Heart right ventricle (tissue), 16 donors: ENCODE data around the gene JAG1. TPM values are rescaled to one million over a fixed set of nuclear protein-coding genes. Genes with fewer than 3 reads are reported as not detected.
"Not testable (repeated sequence)": the region's sequence is repeated elsewhere in the genome, so short reads cannot be mapped to it uniquely, and the experiment has no call there.

Source experiments
- ATAC-seq, 8 donors: fragments of 200-7000 bp; cut with Tn5 transposase; one replicate each; pipeline ENCODE4 v1.9.1; 2020; ENCODE audit warnings: mild to moderate bottlenecking in 8 of 8, moderate library complexity in 8 of 8, moderate number of reproducible peaks in 1 of 8
- DNase-seq, 2 donors: peaks; one replicate each; pipeline ENCODE4 v3.0.0-alpha.2; 2020
- H3K27ac ChIP-seq, 10 donors: fragments of 200-600 bp; sonication (generic) in 2 of 10; one replicate each; pipeline versions ENCODE4 v1.5.0 to v1.8.0; 2020 to 2022; ENCODE audit warnings: mild to moderate bottlenecking in 3 of 10
- H3K27me3 ChIP-seq, 7 donors: fragments of 200-600 bp; one replicate each; pipeline ENCODE4 v1.8.0; 2021 to 2022; ENCODE audit warnings: mild to moderate bottlenecking in 2 of 7
- H3K36me3 ChIP-seq, 9 donors: fragments of 200-600 bp; sonication (generic) in 1 of 9; one replicate each; pipeline versions ENCODE4 v1.5.0 to v1.8.0; 2020 to 2022; ENCODE audit warnings: mild to moderate bottlenecking in 2 of 9
- H3K4me1 ChIP-seq, 9 donors: fragments of 200-600 bp; sonication (generic) in 1 of 9; one replicate each; pipeline versions ENCODE4 v1.5.0 to v1.8.0; 2020 to 2022; ENCODE audit warnings: mild to moderate bottlenecking in 4 of 9
- H3K4me3 ChIP-seq, 10 donors: fragments of 200-600 bp; sonication (generic) in 2 of 10; one replicate each; pipeline versions ENCODE4 v1.5.0 to v1.8.0; 2020 to 2022; ENCODE audit warnings: mild to moderate bottlenecking in 7 of 10, moderate library complexity in 2 of 10
- H3K9me3 ChIP-seq, 11 donors: fragments of 200-600 bp in 10 of 11; sonication (generic) in 2 of 11; one replicate each; pipeline versions ENCODE4 v1.5.0 to v1.8.0; 2013 to 2022; ENCODE audit warnings: mild to moderate bottlenecking in 2 of 11, control low read depth in 1 of 11, moderate library complexity in 1 of 11
- WGBS, 2 donors: extraction: QIAGEN DNeasy Blood & Tissue Kit; methylation state at CpG; one replicate each; pipeline ENCODE4 v1.1.7; 2013; ENCODE audit warnings: inconsistent platforms in 1 of 2; 5-methylcytosine and 5-hydroxymethylcytosine counted together
- intact Hi-C, 10 donors: fragments of 100-400 bp; cut with DNase I; formaldehyde crosslinking; loops; one replicate each; pipeline versions ENCODE4 v1.11.1 to v1.14.2; 2022
- polyA plus RNA-seq, 2 donors: library from polyadenylated mRNA; stranded (reverse); fragments of 200-250 nt; gene quantifications; one replicate each; pipeline ENCODE4 v1.2.3, GENCODE V29; 2013
- total RNA-seq, 10 donors: library from RNA; stranded (reverse); fragmentation: NEBNext Ultra II Directional in 3 of 10; extraction: Animal tissue kit (Norgen Biotek cat#: 25700) in 3 of 10; gene quantifications; one replicate each; pipeline versions ENCODE4 v1.2.1 to v1.2.4, GENCODE V29; 2021 to 2023
- TF ChIP-seq, protein P1 (sequence below), 9 donors: fragments of 200-600 bp; sonication (generic) in 2 of 9; IDR thresholded peaks; one replicate each; pipeline versions ENCODE4 v1.5.0 to v1.8.0; 2021 to 2022; ENCODE audit warnings: antibody characterized with exemption in 9 of 9, mild to moderate bottlenecking in 5 of 9, moderate library complexity in 1 of 9
- donor health status: Arrhythmogenic right ventricular cardiomyopathy.
- donor health status: ischemic (EF 13 %, LVEDD 7.1; RV severe dilation, severe dysfunction).
- donor health status: healthy with polysubstance abuse.
- donor health status: DM: no; HTN: yes; CAD: no.
- donor health status: DM: no; HTN: no; CAD: no.
- donor health status: ischemic (EF 25% LVEDD 6.9; RV normal size, moderate dysfunction).
- donor health status: ischemic (EF 25% LVEDD 5.7; RV mildly dilated, moderate dysfunction).
- donor health status: healthy.
- donor health status: DM: yes; HTN: yes; CAD: no.
- donor health status: Ischemic cardiomyopathy.
- donor health status: ischemic (EF 35%, LVEDD 5.7; RV mildly dilated, moderate dysfunction).
- donor health status: nonischemic (EF 11% LVEDD 7.7; RV severe dilation, severe dysfunction).
- donor health status: DM: yes; HTN: yes; CAD: no.
- donor health status: PGD.
- donor health status: ischemic (EF 29% LVEDD 5.4; RV normal size, mild dysfunction).
- donor health status: nonischemic (EF 23%, LVEDD 6.1; RV moderate dilation, normal function).

Gene JAG1
- total and polyA plus RNA-seq, 12 donors = 11.1 to 38.2 (median 25.5) TPM

DNA sequence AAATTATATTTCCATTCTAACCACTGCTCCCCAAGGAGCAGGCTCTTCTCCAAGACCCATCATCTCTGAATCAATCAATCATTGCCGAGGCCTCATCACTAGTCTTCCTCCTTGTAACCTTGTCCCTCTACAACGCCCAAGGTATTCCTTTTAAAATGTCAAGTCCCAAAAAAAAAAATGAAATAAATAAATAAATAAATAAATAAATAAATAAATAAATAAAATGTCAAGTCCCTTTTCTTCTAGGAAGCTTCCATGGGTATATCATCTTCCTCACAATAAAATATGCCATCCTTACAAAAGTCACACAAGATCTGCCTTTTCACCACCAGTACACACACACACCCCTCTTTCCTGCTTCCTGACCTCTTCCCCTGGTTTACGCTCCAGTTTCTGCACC is 57.6 kb downstream of the JAG1 start:
- no peak for DNase-seq
- peaks cover 0 to 27% (median 19%) of the 10 kb centered on the region in 9 donors for H3K4me1 ChIP-seq
- no peaks in the 10 kb centered on the region for H3K9me3 ChIP-seq
- no peaks in the 10 kb centered on the region for H3K27me3 ChIP-seq
- intact Hi-C loops = no loop called here
- peaks cover 0 to 5% (median 0%) of the 10 kb centered on the region in 9 donors for H3K36me3 ChIP-seq
- no peak overlapping the region for H3K27ac ChIP-seq
- WGBS, 2 donors = 97 to 98% methylated on average over 3 of the region's 3 CpGs
- ATAC-seq = no peak
- TF ChIP-seq, protein P1, sequence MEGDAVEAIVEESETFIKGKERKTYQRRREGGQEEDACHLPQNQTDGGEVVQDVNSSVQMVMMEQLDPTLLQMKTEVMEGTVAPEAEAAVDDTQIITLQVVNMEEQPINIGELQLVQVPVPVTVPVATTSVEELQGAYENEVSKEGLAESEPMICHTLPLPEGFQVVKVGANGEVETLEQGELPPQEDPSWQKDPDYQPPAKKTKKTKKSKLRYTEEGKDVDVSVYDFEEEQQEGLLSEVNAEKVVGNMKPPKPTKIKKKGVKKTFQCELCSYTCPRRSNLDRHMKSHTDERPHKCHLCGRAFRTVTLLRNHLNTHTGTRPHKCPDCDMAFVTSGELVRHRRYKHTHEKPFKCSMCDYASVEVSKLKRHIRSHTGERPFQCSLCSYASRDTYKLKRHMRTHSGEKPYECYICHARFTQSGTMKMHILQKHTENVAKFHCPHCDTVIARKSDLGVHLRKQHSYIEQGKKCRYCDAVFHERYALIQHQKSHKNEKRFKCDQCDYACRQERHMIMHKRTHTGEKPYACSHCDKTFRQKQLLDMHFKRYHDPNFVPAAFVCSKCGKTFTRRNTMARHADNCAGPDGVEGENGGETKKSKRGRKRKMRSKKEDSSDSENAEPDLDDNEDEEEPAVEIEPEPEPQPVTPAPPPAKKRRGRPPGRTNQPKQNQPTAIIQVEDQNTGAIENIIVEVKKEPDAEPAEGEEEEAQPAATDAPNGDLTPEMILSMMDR (IDR thresholded peaks at IDR 0.05) = no peak
- no peak overlapping the region for H3K4me3 ChIP-seq

DNA sequence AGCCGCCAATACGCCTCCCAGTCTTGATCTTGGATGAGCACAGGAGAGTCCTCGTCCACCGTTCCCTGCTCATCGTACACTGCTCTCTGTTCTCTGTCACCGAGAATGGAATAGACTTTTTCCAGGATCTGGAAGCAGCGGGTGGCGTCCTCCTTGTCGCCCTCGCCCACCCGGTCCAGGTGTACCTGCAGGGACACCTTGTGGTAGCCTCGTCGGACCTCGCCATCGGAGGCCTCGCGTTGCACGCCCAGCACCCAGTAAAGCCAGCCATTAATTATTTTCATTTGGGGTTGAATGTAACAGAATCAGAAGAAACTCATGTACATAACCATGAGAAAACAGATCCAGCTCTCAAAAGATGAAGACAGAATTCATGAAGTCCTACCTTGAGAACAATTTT is 59.9 kb downstream of the JAG1 start:
- intact Hi-C loops = loop anchor here in 1 of 10 donors (5.0 kb wide), 1 partner anchor 658 kb away; no protein-coding TSS in a partner anchor
- Histone ChIP-seq H3K27me3 (no peaks in the 10 kb centered on the region), H3K9me3 (no peaks in the 10 kb centered on the region), H3K36me3 (peaks cover 0 to 5% (median 0%) of the 10 kb centered on the region in 9 donors), H3K4me3 (no peak overlapping the region), H3K4me1 (peaks cover 0 to 34% (median 24%) of the 10 kb centered on the region in 9 donors), H3K27ac (no peak overlapping the region)
- WGBS, 2 donors = 97 to 98% methylated on average over 18 of the region's 18 CpGs
- no peak for DNase-seq
- ATAC-seq = no peak
- TF ChIP-seq, protein P1 (IDR thresholded peaks at IDR 0.05) = no peak

DNA sequence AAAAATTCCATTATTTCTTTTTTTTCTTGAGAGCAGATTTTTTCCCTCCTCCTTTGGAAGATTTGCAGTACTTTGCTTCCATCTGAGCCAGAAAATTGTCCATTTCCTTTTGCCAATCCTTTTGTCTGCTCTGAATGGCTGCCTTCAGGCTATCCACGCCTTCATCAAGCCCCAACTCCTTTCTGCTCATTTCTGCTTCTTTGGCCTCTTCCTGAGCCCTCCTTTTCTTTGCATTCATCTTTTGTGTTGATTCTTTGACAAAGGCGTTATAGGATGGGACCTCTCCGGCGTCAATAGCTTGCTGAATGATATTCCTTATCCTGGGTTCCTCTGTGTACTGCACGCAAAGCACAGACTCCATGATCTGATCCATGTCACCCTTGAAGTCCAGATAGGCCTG is 60.4 kb downstream of the JAG1 start:
- intact Hi-C loops = loop anchor here in 1 of 10 donors (5.0 kb wide), 1 partner anchor 659 kb away; no protein-coding TSS in a partner anchor
- H3K27me3 ChIP-seq, H3K4me3 ChIP-seq, ATAC-seq, H3K27ac ChIP-seq, H3K9me3 ChIP-seq, H3K36me3 ChIP-seq, DNase-seq: not testable (repeated sequence)
- 96 to 98% methylated on average over 4 to 5 of the region's 5 CpGs for WGBS, 2 donors
- H3K4me1 ChIP-seq = peaks cover 0 to 34% (median 23%) of the 10 kb centered on the region in 9 donors

DNA sequence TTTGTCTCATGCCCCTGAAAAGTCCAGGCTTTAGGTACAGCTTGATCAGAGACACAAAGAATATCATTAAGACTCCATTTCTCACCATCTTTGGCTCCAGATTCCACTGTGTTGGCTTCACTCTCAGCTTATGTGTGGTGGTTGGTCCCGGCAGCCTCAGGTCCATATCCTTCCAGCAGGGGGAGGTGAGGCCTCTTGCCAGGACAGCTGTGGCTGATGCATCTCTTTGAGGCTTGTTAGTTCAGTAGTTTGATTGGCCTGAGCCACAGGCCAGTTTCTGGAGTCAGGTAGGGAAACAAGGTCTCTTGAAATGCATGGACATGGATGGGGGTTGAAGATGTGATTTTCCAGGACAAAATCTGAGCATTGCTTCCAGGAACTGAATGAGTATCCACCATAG is 62.4 kb downstream of the JAG1 start:
- DNase-seq (peak; percentile 48 to 70), ATAC-seq (peak in 7 of 8 donors; percentile 40 to 76 (median 69))
- intact Hi-C loops = loop anchor here in 1 of 10 donors (5.0 kb wide), 1 partner anchor 661 kb away; no protein-coding TSS in a partner anchor
- H3K27ac ChIP-seq = peak overlapping the region in 6 of 10 donors; percentile 39 to 90 (median 80)
- H3K27me3 ChIP-seq = no peaks in the 10 kb centered on the region
- H3K9me3 ChIP-seq = no peaks in the 10 kb centered on the region
- TF ChIP-seq, protein P1 (IDR thresholded peaks at IDR 0.05) = peak; percentile 26 to 69 (median 57)
- peaks cover 0 to 35% (median 23%) of the 10 kb centered on the region in 9 donors for H3K4me1 ChIP-seq
- 44 to 50% methylated on average over 1 of the region's 1 CpG for WGBS, 2 donors
- peaks cover 0 to 5% (median 0%) of the 10 kb centered on the region in 9 donors for H3K36me3 ChIP-seq
- no peak overlapping the region for H3K4me3 ChIP-seq

DNA sequence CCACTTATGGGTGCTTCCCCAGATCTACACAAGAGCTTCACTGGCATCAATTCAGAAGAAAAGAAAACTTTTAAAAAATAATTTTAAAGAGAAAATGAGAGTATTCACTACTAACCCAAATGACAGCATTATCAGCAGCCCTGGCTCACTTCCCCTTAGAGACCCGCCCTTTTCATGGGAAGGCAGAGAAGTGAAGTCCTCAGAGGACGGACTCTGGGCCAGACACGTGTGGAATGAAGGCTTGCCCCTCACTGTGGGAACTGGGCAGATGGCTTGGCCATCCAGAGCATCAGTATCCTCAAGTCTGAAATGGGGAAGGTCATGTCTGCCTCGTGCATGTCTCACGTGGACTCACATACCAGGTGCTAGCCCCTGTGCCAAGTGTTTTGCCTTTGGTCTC is 63.5 kb downstream of the JAG1 start:
- TF ChIP-seq, protein P1 (IDR thresholded peaks at IDR 0.05) = no peak
- 64 to 71% methylated on average over 5 of the region's 5 CpGs for WGBS, 2 donors
- Histone ChIP-seq H3K9me3 (peaks cover 0 to 5% (median 0%) of the 10 kb centered on the region in 11 donors), H3K27ac (peak overlapping the region in 9 of 10 donors; percentile 18 to 90 (median 83)), H3K27me3 (no peaks in the 10 kb centered on the region), H3K4me3 (no peak overlapping the region), H3K36me3 (peaks cover 0 to 5% (median 0%) of the 10 kb centered on the region in 9 donors), H3K4me1 (peaks cover 0 to 41% (median 27%) of the 10 kb centered on the region in 9 donors)
- intact Hi-C loops = loop anchor here in 1 of 10 donors (5.0 kb wide), 1 partner anchor 662 kb away; no protein-coding TSS in a partner anchor
- DNase-seq (no peak), ATAC-seq (peak in 6 of 8 donors; percentile 40 to 65 (median 54))
